ENCODE measurements around the gene KPNB1. TPM values are rescaled to one million over a fixed set of nuclear protein-coding genes. Genes with fewer than 3 reads are reported as not detected.

KPNB1 gene
- total and polyA plus RNA-seq, 2 of the 8 experiments (the other 6 are each of a cell fraction or from before 2014, with no cell fraction given) = 171 to 625 TPM

- TF ChIP-seq BRCA1 (IDR thresholded peaks at IDR 0.05; ENCODE audit: low read depth, low read length) = no peak
- TF ChIP-seq HDAC2 (IDR thresholded peaks at IDR 0.05; ENCODE audit: borderline replicate concordance in 1 of 2, low read depth in 2 of 2, low read length in 2 of 2) = no peak
- no peak for TF ChIP-seq ZNF274 (IDR thresholded peaks at IDR 0.05; ENCODE audit: borderline replicate concordance, extremely low read depth, low read length)
These were observed 79.8 kb downstream of the KPNB1 start (continued) for GRCh38 chr17:47729476-47729875.
